ENCODE data around the gene TMEM255A. TPM values are rescaled to one million over a fixed set of nuclear protein-coding genes. Genes with fewer than 3 reads are reported as not detected.

The TMEM255A gene
- total and polyA plus RNA-seq, 2 of the 13 experiments (the other 11 are each of a cell fraction or from before 2014, with no cell fraction given) = 0.13 to 0.40 TPM

- TF ChIP-seq ARID5B (CRISPR knock-in tag; IDR thresholded peaks at IDR 0.05) (peak; percentile 60), ZNF605 (CRISPR knock-in tag; IDR thresholded peaks at IDR 0.05) (no peak), ZNF597 (CRISPR knock-in tag; IDR thresholded peaks at IDR 0.05) (no peak), RXRB (CRISPR knock-in tag; IDR thresholded peaks at IDR 0.05; ENCODE audit: borderline replicate concordance) (peak; percentile 74), MEF2D (CRISPR knock-in tag; IDR thresholded peaks at IDR 0.05) (0 out of 2 replicates have a peak, but pooled peaks have one; percentile 39), SIN3B (IDR thresholded peaks at IDR 0.05; ENCODE audit: low read length) (peak; percentile 84; the same call in 1 of the 2 replicates), PHF20 (CRISPR knock-in tag; IDR thresholded peaks at IDR 0.05) (peak; percentile 80), ZNF687 (CRISPR knock-in tag; IDR thresholded peaks at IDR 0.05) (peak; percentile 76), IKZF5 (CRISPR knock-in tag; IDR thresholded peaks at IDR 0.05) (peak; percentile 23; the same call in 1 of the 2 replicates), HMG20B (CRISPR knock-in tag; conservative IDR thresholded peaks at IDR 0.05) (peak; percentile 84; the same call in 1 of the 2 replicates), HNF1B (CRISPR knock-in tag; IDR thresholded peaks at IDR 0.05) (peak; percentile 42; the same call in 1 of the 2 replicates), HOXA3 (CRISPR knock-in tag; IDR thresholded peaks at IDR 0.05) (peak; percentile 74), SOX5 (CRISPR knock-in tag; IDR thresholded peaks at IDR 0.05; ENCODE audit: borderline replicate concordance) (no peak; the same call in 1 of the 2 replicates), POLR2AphosphoS5 (IDR thresholded peaks at IDR 0.05; ENCODE audit: low read depth, low read length) (peak; percentile 64; the same call in 1 of the 2 replicates), TEAD3 (CRISPR knock-in tag; optimal IDR thresholded peaks at IDR 0.05; ENCODE audit: borderline replicate concordance) (peak; percentile 42), ZNF747 (CRISPR knock-in tag; IDR thresholded peaks at IDR 0.05; ENCODE audit: borderline replicate concordance) (no peak), ASH2L (IDR thresholded peaks at IDR 0.05; ENCODE audit: insufficient read length, low read depth, low read length) (peak; percentile 88)
Observed at GRCh38 chrX:120244735-120245498, 66.3 kb downstream of the TMEM255A start (continued).
